ENCODE results near the gene ADORA2B.
"Not testable (repeated sequence)": the region's sequence is repeated elsewhere in the genome, so short reads cannot be mapped to it uniquely, and the experiment has no call there.

Gene ADORA2B

DNA sequence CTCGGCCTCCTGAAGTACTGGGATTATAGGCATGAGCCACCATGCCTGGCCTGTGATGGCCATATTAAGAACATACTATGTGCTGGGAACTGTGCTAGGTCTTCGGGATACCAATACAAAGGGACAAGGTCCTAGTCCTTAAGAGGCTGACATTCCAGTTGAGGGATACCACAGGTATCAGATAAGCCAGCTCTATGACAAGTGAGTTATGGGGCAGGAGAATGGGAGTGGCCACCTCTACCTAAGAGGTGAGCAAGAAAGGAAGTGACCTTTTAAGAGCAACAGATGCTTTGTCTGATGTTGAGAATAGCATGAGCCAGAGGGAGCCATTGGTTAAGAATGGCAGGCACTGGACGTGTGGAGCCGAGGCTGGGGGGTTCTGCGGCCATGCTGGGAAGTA is 27.0 kb downstream of the ADORA2B start:
- no peak for DNase-seq
- intact Hi-C loops (cut with DNase I) = no loop called here

DNA sequence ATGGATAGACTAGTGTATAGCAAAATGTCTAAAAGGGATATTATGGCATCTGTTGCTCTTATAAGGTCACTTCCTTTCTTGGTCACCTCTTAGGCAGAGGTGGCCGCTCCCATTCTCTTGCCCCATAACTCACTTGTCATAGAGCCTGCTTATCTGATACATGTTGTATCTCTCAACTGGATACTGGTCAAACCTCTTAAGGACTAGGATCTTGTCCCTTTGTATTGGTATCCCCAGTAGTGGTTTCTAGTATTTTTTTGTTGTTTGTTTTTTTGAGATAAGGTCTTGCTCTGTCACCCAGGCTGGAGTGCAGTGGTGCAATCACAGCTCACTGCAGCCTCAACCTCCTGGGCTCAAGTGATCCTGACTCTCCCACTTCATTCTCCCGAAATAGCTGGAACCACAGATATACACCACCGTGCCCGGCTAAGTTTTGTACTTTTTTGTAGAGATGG is 27.6 kb downstream of the ADORA2B start:
- DNase-seq = no peak
- intact Hi-C loops (cut with DNase I) = no loop called here

DNA sequence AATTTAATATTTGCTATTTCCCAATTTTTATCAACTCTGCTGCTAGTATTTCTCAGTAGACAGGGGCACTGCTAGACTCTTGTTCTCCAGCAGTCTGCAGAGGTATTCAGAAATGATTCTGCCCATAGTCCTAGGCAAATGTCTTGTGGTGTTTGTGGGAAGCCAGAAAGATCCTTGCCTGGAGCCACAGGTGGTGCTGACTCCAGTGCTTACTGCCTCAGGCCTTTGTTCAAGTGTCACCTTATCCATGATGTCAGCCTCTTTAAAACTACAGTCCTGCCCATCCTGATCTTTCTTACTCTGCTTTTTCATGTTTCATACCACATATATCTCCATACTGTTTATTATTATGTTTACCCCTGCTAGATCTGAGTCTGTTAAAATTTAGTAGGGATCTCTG is 28.1 kb downstream of the ADORA2B start:
- DNase-seq = no peak
- intact Hi-C loops (cut with DNase I) = no loop called here

DNA sequence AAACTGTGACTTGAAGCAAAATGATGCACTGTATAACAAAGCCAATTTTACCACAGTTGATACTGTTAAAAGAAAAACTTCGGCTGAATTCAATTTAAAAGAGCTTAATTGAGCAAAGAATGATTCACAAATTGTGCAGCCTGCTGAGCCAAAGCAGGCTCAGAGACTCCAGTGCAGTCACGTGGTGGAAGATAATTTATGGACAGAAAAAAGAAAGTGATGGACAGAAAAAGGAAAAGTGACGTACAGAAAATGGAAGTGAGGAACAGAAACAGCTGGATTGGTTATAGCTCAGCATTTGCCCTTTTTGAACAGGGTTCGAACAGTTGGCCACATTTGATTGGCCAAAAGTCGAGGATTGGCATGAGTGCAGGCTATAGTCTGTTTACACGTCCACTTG is 28.9 kb downstream of the ADORA2B start:
- intact Hi-C loops (cut with DNase I) = no loop called here
- DNase-seq = no peak

DNA sequence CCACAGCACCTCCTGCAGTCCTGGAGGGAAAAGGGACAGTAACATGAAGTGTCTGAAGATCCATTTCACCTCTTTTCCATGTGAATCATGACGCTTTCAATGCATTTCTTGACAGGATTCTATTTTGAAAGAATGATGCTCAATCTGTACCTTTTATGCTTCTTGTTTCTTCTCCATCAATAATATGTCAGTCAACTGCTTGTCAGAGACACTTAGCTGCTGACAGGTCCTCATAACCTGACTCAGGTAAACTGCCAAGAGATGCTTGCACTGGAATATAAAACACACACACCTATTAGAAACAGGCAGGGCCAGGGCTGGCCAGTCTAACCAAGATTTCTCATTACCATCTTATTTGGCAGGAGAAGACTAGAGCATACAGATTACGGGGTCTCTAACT is 33.0 kb downstream of the ADORA2B start:
- DNase-seq = no peak
- intact Hi-C loops (cut with DNase I) = no loop called here

DNA sequence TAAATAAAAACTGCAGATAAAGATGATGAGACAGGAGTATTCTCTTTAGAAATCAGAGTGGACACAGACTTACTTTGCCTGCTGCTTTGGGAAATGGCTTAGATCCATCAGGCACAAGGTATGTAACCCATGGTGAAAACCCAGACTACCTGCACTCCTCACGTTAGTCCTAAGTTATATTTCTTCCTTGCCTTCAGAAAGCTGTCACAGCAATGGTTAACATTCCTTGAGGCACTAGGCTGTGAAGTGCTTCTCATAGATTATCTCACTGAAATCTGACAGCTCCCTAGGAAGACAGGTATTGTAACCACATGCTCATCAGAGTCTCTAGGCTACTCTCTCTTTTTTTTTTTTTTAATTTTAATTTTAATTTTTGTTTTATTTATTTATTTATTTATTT is 33.7 kb downstream of the ADORA2B start:
- intact Hi-C loops (cut with DNase I) = no loop called here
- DNase-seq = no peak

DNA sequence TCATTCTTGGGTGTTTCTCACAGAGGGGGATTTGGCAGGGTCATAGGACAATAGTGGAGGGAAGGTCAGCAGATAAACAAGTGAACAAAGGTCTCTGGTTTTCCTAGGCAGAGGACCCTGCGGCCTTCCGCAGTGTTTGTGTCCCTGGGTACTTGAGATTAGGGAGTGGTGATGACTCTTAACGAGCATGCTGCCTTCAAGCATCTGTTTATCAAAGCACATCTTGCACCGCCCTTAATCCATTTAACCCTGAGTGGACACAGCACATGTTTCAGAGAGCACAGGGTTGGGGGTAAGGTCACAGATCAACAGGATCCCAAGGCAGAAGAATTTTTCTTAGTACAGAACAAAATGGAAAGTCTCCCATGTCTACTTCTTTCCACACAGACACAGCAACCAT is 34.1 kb downstream of the ADORA2B start:
- DNase-seq; intact Hi-C loops (cut with DNase I): not testable (repeated sequence)

DNA sequence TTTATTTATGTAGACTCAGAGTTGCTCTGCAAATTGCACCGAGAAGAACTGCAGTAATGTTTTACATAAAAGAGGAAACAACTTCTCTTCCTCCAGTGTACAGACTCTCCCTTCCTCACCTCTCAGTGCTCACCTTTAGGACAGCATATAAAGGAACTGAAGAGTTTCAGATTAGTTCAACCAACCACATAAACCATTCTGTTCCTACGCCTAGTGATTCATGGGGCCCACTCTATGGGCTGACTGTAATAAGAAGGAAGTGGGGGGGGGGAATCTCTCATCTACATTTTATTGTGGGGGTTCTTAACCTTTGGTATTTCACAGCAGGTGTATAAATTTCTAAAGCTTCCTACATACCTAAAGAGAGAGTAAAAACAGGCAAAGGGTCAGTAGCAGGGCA is 36.3 kb downstream of the ADORA2B start:
- intact Hi-C loops (cut with DNase I) = no loop called here
- DNase-seq = no peak

DNA sequence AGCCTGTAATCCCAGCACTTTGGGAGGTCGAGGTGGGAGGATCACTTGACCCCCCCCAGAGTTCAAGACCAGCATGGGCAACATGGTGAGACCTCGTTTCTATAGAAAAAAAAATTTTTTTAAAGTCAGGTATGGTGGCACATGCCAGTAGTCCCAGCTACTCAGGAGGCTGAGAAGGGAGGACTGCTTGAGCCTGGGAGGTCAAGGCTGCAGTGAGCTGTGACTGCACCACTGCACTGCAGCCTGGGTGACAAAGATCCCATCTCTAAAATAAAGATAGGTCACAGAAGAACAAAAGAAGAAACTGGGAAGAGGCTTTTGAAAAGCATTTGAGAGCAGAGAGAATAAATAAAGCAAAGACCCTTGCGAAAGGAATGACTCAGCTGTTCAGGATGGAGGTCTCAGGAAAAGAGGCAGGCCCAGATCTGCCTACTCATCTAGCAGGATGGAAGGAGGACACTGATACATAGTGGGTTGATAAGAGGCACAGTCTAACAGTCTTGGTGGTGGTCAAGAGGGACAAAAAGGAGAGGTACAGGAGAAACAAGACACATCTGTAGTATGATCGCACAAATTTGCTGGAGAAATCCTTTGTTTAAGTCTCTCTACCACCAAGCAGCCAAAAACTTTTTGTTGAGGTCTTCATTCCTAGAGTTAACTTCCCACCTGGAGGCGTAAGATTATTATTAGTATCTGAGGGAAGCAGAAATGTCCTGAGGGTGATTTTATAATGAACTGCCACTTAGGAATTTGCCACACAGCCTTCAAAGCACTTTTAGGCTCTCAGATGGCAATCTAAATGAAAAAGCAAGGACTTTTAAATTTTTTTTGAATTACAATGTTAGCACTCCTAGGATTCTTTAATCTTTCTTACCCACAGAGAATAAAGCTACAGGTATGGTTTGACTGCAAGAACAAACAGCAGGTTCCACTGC is 37.0 kb downstream of the ADORA2B start:
- intact Hi-C loops (cut with DNase I) = no loop called here
- no peak for DNase-seq

DNA sequence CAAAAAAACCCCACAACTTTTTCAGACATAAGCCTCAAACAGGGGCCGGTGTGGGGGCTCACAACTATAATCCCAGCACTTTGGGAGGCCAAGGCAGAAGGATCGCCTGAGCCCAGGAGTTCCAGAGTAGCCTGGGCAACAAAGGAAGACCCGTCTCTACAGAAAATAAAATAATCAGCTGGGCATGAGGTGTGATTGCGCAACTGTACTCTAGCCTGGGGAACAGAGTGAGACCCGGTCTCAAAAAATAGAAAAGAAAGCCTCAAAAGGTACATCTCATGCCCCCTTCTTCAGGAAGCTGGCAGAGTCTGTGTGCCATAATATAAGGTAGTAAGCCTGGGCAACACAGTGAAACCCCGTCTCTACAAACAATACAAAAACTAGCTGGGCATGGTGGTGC is 51.4 kb downstream of the ADORA2B start:
- intact Hi-C loops (cut with DNase I) = loop anchor here (5.0 kb wide), 1 partner anchor 169 kb away; no protein-coding TSS in a partner anchor
- DNase-seq = no peak

DNA sequence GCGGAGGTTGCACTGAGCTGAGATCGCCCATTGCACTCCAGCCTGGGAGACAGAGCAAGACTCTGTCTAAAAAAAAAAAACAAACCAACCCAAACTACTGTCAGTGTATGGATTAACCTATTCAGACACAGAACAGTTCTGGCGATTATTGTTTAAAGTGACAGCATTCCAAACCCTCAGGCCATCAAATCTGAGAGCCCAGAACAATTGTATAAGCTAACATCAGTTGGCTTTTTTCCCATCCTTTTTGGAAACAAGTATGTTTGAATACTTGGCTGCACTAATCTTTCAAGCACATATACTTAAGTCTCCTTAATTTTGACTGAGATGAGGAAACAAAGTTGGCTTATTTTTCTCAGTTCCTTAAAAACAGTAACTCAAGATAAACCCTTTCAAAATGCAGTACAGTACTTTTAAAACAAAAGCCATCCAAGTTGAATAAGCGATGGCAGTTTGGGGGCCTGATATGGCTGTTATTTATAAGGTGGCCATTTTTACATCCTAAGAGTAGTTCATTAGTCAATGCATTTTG is 53.2 kb downstream of the ADORA2B start:
- intact Hi-C loops (cut with DNase I) = loop anchor here (5.0 kb wide), 1 partner anchor 171 kb away; no protein-coding TSS in a partner anchor

DNA sequence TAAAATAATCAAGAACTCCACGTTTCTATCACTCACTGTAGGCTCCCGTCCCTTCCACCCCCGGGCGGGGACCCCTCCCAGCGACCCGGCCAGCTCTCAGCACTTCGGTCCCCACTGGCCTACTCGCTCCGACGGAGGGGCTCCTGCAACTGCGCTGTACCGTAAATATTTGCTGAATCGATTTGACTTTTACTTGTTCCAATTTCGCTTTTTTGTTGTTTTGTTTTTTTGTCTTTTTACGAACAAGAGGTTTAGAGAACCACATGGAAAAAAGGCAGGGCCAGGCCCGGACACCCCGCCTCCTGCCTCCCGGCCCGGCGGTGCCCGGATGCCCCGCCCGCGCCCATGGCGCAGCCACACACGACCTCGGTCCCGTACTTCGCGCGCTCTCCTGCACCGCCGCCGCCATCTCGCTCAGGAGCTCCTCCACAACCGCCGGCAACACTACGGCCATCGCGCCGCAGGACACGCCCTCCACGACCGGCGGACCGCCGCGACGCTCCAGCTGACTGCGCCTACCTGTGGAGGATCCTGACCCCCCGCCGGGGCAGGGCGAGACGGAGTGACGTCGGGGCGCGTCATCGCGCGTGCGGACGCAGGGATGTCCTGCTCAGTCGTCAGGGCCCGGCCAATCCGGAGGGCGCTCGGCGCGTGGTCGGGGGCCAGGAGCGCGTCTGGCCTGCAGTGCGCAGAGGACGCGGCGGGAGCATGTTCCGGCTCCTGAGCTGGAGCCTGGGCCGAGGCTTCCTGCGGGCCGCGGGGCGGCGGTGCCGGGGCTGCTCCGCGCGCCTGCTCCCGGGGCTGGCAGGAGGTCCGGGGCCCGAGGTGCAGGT is 54.4 kb downstream of the ADORA2B start, which contains the start of the genes TTC19 and ZSWIM7:
TTC19 (plus strand) TSS at position 684 of the 833 bp plus-strand sequence; CDS start at position 709, 25 bp downstream.
ZSWIM7 (minus strand) TSS at position 564 of the 833 bp plus-strand sequence; CDS start at position 454, 110 bp downstream.
- peak; percentile 94 to 100 (median 99) for DNase-seq
- intact Hi-C loops (cut with DNase I) = loop anchor here (5.0 kb wide), 1 partner anchor 172 kb away; no protein-coding TSS in a partner anchor

More for the DNA sequence above, 53.2 kb downstream of the ADORA2B start:
- DNase-seq = no peak

DNA sequence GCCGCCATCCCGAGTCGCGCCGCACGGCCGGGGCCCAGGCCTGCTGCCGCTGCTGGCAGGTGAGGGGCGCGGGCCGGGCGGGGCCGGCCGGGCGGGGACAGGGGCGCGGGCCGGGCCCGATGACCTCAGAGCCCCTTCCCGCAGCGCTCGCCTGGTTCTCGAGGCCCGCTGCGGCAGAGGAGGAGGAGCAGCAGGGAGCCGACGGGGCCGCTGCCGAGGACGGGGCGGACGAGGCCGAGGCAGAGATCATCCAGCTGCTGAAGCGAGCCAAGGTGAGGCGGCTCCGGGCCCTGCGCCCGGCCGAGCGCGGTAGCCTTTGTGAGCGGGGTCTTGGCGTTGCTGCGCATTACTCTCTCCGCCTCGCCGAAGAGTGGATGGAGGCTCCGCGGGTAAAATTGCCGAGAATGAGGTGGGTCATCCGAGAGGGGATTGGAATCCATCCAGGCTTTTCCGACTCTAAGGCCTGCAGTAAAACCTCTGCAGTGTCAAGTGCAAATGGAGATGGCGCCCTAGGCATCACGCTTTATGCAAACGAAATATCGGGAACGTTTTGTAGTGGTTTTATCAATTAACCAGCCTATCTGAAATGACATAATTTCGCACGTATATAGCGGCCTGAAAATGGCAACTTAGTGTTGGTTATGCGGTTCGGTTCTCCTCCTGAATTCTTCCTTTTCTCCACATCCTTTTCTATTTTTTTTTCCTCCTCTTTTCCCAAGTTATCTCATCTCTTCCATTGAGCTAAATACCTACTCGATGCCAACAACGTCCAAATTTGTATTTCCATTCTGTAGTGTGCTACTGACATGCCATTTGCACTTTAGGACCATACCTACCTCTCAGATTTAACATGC is 55.3 kb downstream of the ADORA2B start:
- intact Hi-C loops (cut with DNase I) = loop anchor here (5.0 kb wide), 2 partner anchors 173 to 217 kb away; partner anchors contain the start of genes NCOR1 and PIGL
- DNase-seq = peak in 31 of 42 donors; percentile 9 to 62 (median 31)

DNA sequence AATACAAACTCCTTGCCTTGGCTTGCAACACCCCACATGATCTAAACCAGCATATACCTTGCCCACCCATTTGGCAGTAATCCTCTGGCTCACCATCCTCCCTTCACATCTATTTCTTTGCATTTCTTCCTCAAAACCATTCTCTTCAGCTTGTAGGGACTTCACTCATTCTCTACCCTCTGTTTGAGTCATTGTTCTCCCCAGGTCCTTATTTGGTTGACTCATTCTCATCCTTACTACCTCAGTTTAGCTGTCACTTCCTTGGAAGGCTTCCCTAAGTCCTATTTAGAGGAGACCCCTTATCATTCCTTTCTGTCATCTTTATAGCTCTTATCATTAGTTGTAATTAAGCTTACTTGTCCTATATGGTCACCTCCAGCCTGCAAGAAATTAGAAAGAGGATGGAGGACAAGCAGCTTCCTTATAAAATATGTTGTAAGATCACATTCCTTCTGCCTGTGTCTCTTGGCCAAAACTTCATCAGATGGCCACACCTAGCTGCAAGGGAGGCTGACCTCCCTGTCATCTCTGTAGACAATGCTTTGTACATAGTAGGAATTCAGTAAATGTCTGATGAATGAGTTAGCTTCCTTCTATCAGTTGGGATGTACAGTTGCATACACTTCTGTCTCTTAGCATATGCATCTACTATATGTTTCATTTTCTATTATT is 56.4 kb downstream of the ADORA2B start:
- no peak for DNase-seq
- intact Hi-C loops (cut with DNase I) = loop anchor here (5.0 kb wide), 1 partner anchor 216 kb away; the partner anchor contains the start of genes NCOR1 and PIGL

DNA sequence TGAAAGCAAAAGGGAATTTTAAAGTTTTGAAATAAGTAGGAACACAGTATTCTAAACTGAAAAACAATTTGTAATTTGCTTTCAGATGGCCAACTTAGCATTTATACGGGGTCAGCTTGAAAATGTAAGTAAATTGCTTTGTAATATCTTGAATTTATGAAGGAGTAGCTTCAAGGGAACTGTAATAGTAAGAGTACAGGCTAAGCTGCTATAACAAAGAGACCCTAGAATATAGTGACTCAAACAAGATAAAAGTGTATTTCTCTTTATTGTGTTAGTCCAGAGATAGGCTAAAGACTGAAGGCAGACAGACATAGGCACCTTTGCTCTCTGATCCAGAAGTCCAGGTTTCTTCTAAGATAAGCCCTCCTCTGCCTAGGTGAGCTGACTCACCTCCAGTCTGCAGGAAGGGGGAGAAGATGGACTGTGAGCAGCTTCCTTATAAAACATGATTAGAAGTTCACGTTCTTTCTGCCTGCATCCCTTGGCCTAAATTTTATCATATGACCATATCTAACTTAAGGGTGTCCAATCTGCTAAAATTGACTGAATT is 57.9 kb downstream of the ADORA2B start:
- intact Hi-C loops (cut with DNase I) = loop anchor here (5.0 kb wide), 1 partner anchor 215 kb away; the partner anchor contains the start of genes NCOR1 and PIGL
- DNase-seq = no peak

DNA sequence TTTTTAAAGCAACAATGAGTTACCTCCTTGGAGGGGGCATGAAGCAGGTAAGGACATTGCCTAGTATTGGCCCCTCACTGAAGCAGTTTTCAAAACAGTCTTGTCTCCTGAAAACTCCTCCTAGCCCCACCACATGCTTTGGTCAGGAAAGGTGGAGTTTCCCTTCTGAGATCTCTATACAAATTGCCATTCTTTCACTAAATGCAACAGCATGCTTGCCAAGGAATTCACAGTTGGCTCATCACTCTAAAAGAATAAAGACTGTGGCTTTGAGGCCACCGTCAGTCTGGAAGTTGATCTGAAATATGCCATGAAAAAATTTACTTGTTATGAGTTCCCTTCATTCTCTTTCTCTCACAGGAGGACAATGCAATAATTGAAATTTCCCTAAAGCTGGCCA is 58.9 kb downstream of the ADORA2B start:
- intact Hi-C loops (cut with DNase I) = loop anchor here (5.0 kb wide), 1 partner anchor 213 kb away; the partner anchor contains the start of genes NCOR1 and PIGL
- DNase-seq = no peak

DNA sequence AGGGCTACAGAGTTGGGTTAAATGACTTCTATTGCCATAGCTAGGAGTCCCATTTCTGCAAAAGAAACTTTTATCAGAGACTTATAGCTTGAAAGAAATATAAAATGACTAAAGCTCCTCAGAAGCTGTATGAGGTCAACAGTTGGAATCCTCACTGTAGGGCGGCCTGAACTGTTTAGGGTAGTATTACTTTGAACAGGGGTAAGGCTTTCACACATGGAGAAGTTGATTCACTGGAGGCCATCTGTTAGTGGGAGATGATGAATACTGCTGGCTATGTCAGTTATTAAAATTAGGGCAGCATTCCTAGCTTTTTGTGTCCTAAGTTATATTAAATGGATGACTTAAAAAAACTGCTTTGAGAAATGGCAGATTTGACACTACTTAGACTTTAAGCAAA is 60.7 kb downstream of the ADORA2B start:
- DNase-seq = no peak
- intact Hi-C loops (cut with DNase I) = no loop called here
